ENCODE measurements around the gene CHST5.

CHST5 gene

DNA sequence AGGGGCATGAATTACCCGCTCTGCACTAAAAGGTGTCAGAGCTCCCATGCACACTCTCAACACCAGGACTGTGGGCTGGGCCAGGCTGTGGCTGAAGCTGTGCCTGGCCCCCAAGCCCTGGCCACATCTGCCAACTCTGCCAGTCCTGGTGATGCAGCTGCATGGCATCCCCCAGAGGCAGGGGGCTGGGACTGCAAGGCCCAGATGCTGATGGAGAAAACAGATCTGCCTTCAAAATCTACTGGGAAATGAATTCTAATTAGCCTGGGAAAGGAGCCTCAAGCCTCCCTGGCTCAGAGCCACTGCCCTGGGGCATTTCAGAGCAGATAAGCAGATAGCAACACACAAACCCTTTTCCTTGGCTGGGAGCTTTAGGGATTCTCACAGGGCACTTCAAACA, 44.0 kb downstream of the CHST5 start:
- Histone ChIP-seq H3K27me3 (no peaks in the 10 kb centered on the region), H3K9me3 (no peaks in the 10 kb centered on the region), H3K36me3 (no peaks in the 10 kb centered on the region), H3K4me3 (no peak overlapping the region), H3K4me1 (peaks cover 0 to 19% (median 13%) of the 10 kb centered on the region in 4 donors), H3K27ac (no peak overlapping the region)
- TF ChIP-seq, protein P1, sequence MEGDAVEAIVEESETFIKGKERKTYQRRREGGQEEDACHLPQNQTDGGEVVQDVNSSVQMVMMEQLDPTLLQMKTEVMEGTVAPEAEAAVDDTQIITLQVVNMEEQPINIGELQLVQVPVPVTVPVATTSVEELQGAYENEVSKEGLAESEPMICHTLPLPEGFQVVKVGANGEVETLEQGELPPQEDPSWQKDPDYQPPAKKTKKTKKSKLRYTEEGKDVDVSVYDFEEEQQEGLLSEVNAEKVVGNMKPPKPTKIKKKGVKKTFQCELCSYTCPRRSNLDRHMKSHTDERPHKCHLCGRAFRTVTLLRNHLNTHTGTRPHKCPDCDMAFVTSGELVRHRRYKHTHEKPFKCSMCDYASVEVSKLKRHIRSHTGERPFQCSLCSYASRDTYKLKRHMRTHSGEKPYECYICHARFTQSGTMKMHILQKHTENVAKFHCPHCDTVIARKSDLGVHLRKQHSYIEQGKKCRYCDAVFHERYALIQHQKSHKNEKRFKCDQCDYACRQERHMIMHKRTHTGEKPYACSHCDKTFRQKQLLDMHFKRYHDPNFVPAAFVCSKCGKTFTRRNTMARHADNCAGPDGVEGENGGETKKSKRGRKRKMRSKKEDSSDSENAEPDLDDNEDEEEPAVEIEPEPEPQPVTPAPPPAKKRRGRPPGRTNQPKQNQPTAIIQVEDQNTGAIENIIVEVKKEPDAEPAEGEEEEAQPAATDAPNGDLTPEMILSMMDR (IDR thresholded peaks at IDR 0.05) = no peak
- DNase-seq = no peak
- intact Hi-C loops (cut with DNase I; ENCODE audit: low total_unique reads) = no loop called here

DNA sequence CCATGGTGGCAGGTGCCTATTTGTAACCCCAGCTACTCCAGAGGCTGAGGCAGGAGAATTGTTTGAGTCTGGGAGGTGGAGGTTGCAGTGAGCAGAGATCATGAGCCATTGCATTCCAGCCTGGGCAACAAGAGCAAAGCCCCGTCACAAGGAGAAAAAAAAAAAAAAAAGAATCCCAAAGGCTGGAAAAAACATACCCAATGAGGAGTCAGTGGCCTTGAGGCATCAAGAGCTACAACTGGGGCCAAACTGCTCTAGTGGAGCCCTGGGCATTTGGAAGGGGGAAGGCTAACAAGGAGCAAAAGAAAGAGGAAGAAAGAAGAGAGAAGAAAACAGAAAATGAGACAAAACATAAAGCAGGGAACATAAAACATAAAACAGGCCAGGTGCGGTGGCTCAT, 47.6 kb downstream of the CHST5 start:
- TF ChIP-seq, protein P1 (IDR thresholded peaks at IDR 0.05) = no peak

DNA sequence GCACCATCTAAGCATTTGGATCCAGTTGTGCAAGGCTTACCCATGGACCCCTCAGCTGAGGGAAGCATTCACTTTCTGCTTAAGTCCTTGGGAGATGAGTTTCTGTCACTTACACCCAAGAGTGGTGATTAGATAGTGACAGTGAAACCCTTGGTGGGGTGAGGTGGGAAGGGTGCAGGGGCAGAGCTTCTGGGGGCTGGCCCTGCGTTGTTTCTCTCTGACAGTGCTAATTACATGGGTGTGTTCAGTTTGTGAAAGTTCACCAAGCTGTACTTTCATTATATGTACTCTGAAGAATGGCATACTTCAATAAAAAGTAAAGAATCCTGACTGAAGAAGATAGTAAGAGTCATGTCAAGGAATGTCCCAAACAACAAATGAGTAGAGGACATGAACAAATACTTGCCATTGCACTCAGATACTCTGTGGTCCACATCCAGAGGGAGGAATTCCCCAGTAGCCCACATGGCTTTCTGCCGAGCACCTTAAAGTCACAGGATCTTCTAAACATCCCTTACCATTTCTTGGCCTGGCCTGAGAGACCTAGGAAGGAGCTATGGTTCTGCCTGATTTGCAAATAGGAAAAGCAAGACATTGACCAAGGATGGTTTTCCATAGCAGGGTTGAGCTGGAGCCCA, 49.1 kb downstream of the CHST5 start:
- H3K4me1 ChIP-seq = no peaks in the 10 kb centered on the region
- no peaks in the 10 kb centered on the region for H3K27me3 ChIP-seq
- H3K9me3 ChIP-seq = no peaks in the 10 kb centered on the region
- TF ChIP-seq, protein P1 (IDR thresholded peaks at IDR 0.05) = no peak
- no peak overlapping the region for H3K4me3 ChIP-seq
- H3K27ac ChIP-seq = no peak overlapping the region
- intact Hi-C loops (cut with DNase I; ENCODE audit: low total_unique reads) = no loop called here
- DNase-seq = no peak
- H3K36me3 ChIP-seq = no peaks in the 10 kb centered on the region

More for the DNA sequence above, 47.6 kb downstream of the CHST5 start:
- Histone ChIP-seq H3K27me3 (no peaks in the 10 kb centered on the region), H3K4me3 (no peak overlapping the region), H3K27ac (no peak overlapping the region), H3K9me3 (no peaks in the 10 kb centered on the region), H3K36me3 (no peaks in the 10 kb centered on the region), H3K4me1 (no peaks in the 10 kb centered on the region)
- intact Hi-C loops (cut with DNase I; ENCODE audit: low total_unique reads) = no loop called here
- no peak for DNase-seq

DNA sequence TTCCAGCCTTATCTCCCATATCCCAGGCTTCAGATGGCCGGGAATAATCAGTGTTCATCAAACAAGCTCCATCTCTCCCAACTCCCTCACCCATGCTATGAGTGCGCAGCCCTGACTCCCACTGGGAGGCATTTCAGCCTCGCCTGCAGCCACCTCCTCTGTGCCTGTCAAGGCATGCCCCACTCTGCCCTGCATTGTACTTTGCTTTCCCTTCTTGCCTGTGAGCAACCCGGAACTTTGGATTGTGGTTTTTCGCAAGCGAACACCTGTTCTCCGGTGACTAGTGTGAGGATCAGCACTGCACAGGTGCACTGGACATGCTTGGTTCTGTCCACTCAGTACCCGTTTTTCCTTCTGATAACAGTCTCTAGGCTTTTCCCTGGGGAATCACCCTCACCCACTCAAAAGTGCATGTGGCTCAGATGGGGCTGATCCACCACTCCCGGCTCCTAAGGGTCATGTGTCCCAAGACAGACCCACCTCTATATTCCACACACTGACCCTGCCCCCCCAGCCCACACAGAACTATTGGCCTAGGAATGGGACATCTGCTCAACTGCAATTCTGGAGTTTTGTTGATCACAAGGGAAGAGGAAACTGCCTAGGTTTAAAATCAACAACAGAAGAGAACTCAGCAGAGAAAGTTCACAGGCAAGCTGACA, 49.8 kb downstream of the CHST5 start:
- intact Hi-C loops (cut with DNase I; ENCODE audit: low total_unique reads) = no loop called here
- Histone ChIP-seq H3K4me3 (no peak overlapping the region), H3K27me3 (no peaks in the 10 kb centered on the region), H3K27ac (no peak overlapping the region), H3K36me3 (no peaks in the 10 kb centered on the region), H3K4me1 (no peaks in the 10 kb centered on the region), H3K9me3 (no peaks in the 10 kb centered on the region)
- TF ChIP-seq, protein P1 (IDR thresholded peaks at IDR 0.05) = no peak
- no peak for DNase-seq

DNA sequence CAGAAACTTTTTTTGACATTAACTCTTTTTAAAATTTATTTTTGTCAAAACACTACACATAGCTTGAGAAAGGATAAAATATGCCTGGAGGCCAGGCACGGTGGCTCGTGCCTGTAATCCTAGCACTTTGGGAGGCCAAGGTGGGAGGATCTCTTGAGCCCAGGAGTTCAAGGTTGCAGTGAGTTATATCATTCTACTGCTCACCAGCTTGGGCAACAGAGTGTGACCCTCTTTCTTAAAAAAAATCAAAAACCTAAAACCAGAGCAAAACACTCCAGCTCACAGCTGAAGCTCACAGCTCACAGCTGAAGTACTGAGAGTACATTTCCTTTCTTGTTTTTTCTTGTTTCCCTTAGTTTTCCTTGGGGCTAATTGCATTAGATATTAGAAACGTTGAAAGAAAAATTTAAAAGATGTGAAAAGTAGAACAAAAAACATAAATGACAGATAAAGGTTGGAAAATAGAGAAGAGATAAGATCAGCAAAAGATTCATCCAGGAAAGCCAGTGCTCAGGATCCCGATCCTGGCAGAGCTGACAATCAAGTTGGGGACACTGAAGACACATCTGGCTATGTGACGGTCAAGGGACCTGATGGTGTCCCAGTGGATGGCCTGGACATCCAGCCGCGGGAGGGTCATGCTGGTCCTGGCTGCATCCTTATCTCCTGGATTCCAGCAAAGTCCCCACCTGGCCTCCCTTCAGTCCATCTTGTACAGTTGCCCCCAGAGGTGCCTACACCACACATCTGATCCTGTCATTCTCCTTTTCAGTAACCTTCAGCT, 50.5 kb downstream of the CHST5 start:
- H3K9me3 ChIP-seq = no peaks in the 10 kb centered on the region
- no peak for DNase-seq
- intact Hi-C loops (cut with DNase I; ENCODE audit: low total_unique reads) = no loop called here
- no peaks in the 10 kb centered on the region for H3K27me3 ChIP-seq
- H3K4me1 ChIP-seq = no peaks in the 10 kb centered on the region
- H3K4me3 ChIP-seq = no peak overlapping the region
- no peak overlapping the region for H3K27ac ChIP-seq
- H3K36me3 ChIP-seq = no peaks in the 10 kb centered on the region
- TF ChIP-seq, protein P1 (IDR thresholded peaks at IDR 0.05) = no peak
